LNCAP (cell line): Measurements from ENCODE around the gene PATE2.

Experiments
- CTCF ChIP-seq: fragments of 450-650 bp; IDR thresholded peaks from 2 replicates; pipeline ENCODE4 v1.5.1; 2017; ENCODE audit warnings: mild to moderate bottlenecking

Gene PATE2

GRCh38 chr11:125778728-125779127 lies at the start of gene PATE2:
PATE2 (minus strand) TSS chr11:125778828; CDS start chr11:125778773, 55 bp downstream.
- TF ChIP-seq CTCF, result no peak

- TF ChIP-seq CTCF, result no peak
These were observed 29.3 kb upstream of the PATE2 start for GRCh38 chr11:125807909-125808308.

- TF ChIP-seq CTCF, result no peak
These were observed 23.8 kb upstream of the PATE2 start for GRCh38 chr11:125802387-125802786.

GRCh38 chr11:125799808-125800207 lies 21.2 kb upstream of the PATE2 start:
- no peak for TF ChIP-seq CTCF

- no peak for TF ChIP-seq CTCF
These were observed 19.0 kb upstream of the PATE2 start for GRCh38 chr11:125797641-125798040.

GRCh38 chr11:125790825-125791224 lies 12.2 kb upstream of the PATE2 start:
- TF ChIP-seq CTCF, result no peak

- no peak for TF ChIP-seq CTCF
These were observed 9.2 kb upstream of the PATE2 start, which contains the start of gene PATE3 for GRCh38 chr11:125787827-125788226. PATE3 (plus strand) TSS chr11:125788127; CDS start chr11:125788152, 25 bp downstream.

- TF ChIP-seq CTCF, result no peak
These were observed 6.0 kb upstream of the PATE2 start for GRCh38 chr11:125784678-125785077.
